A549 (cell line): ENCODE results near the gene LRCH1.

Experiments
- CHD2 ChIP-seq: fragments of 150-350 bp; IDR thresholded peaks from 2 replicates; pipeline ENCODE4 v1.6.1; 2014; ENCODE audit warnings: low read length; ENCODE audit not compliant: partially characterized antibody
- EP300 ChIP-seq, 2 experiments: fragments of >200 bp; sonication (Bioruptor Twin); formaldehyde crosslinking; IDR thresholded peaks; 2 replicates in 1 of 2; 3 replicates in 1 of 2; pipeline ENCODE4 v1.6.1; 2016 to 2017
- POLR2A ChIP-seq: IDR thresholded peaks from 2 replicates; pipeline ENCODE4 v1.6.1; 2012; ENCODE audit warnings: mild to moderate bottlenecking, low read length
- TF ChIP-seq, protein P1 (sequence below): fragments of >200 bp; sonication (Bioruptor Twin); formaldehyde crosslinking; IDR thresholded peaks from 3 replicates; pipeline ENCODE4 v1.5.1; 2016
- TF ChIP-seq, protein P2 (sequence below): fragments of 200-600 bp; sonication (generic); IDR thresholded peaks from 2 replicates; pipeline ENCODE4 v1.6.1; 2016; ENCODE audit warnings: antibody characterized with exemption, mild to moderate bottlenecking, moderate library complexity
- TF ChIP-seq, protein P3 (sequence below): IDR thresholded peaks from 2 replicates; pipeline ENCODE4 v1.6.1; 2012

DNA sequence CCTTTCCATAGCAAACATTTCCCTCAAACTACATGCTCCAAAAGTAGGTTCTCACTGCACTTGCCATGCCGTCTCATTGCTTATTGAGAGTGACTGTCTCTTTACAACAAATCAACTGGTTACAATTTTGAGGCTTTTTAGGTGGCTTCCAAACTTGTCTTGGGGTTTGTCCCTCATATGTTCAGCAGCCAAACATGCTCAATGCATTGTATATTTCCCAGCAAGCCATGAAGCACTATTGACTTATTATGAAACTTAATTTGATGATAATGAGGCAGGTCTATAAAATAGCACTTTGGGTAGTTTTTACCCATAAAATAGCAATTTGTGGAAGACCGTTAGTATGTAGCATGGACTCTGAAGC, 78.2 kb downstream of the LRCH1 start:
- TF ChIP-seq, protein P1, sequence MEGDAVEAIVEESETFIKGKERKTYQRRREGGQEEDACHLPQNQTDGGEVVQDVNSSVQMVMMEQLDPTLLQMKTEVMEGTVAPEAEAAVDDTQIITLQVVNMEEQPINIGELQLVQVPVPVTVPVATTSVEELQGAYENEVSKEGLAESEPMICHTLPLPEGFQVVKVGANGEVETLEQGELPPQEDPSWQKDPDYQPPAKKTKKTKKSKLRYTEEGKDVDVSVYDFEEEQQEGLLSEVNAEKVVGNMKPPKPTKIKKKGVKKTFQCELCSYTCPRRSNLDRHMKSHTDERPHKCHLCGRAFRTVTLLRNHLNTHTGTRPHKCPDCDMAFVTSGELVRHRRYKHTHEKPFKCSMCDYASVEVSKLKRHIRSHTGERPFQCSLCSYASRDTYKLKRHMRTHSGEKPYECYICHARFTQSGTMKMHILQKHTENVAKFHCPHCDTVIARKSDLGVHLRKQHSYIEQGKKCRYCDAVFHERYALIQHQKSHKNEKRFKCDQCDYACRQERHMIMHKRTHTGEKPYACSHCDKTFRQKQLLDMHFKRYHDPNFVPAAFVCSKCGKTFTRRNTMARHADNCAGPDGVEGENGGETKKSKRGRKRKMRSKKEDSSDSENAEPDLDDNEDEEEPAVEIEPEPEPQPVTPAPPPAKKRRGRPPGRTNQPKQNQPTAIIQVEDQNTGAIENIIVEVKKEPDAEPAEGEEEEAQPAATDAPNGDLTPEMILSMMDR = no peak
- TF ChIP-seq, protein P2, sequence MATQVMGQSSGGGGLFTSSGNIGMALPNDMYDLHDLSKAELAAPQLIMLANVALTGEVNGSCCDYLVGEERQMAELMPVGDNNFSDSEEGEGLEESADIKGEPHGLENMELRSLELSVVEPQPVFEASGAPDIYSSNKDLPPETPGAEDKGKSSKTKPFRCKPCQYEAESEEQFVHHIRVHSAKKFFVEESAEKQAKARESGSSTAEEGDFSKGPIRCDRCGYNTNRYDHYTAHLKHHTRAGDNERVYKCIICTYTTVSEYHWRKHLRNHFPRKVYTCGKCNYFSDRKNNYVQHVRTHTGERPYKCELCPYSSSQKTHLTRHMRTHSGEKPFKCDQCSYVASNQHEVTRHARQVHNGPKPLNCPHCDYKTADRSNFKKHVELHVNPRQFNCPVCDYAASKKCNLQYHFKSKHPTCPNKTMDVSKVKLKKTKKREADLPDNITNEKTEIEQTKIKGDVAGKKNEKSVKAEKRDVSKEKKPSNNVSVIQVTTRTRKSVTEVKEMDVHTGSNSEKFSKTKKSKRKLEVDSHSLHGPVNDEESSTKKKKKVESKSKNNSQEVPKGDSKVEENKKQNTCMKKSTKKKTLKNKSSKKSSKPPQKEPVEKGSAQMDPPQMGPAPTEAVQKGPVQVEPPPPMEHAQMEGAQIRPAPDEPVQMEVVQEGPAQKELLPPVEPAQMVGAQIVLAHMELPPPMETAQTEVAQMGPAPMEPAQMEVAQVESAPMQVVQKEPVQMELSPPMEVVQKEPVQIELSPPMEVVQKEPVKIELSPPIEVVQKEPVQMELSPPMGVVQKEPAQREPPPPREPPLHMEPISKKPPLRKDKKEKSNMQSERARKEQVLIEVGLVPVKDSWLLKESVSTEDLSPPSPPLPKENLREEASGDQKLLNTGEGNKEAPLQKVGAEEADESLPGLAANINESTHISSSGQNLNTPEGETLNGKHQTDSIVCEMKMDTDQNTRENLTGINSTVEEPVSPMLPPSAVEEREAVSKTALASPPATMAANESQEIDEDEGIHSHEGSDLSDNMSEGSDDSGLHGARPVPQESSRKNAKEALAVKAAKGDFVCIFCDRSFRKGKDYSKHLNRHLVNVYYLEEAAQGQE = no peak
- TF ChIP-seq CHD2 (no peak), EP300 (IDR thresholded peaks at IDR 0.05) (no peak), POLR2A (no peak)
- TF ChIP-seq, protein P3, sequence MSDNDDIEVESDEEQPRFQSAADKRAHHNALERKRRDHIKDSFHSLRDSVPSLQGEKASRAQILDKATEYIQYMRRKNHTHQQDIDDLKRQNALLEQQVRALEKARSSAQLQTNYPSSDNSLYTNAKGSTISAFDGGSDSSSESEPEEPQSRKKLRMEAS = no peak
